ENCODE data around the gene IL22RA1. TPM values are rescaled to one million over a fixed set of nuclear protein-coding genes. Genes with fewer than 3 reads are reported as not detected.

The IL22RA1 gene
- total and polyA plus RNA-seq, 10 of the 15 experiments (the other 5 are each of a cell fraction or from before 2014, with no cell fraction given), result not detected

- TF ChIP-seq SUZ12 (IDR thresholded peaks at IDR 0.05; ENCODE audit: unreplicated experiment) (no peak), ZBTB40 (IDR thresholded peaks at IDR 0.05; ENCODE audit: borderline replicate concordance) (no peak), TCF7 (IDR thresholded peaks at IDR 0.05; ENCODE audit: borderline replicate concordance) (peak; percentile 70), RBBP5 (conservative IDR thresholded peaks at IDR 0.05) (no peak), ZNF217 (IDR thresholded peaks at IDR 0.05) (no peak), ATF7 (IDR thresholded peaks at IDR 0.05; ENCODE audit: low read depth) (peak; percentile 52; the same call in 1 of the 2 replicates), POLR2AphosphoS2 (IDR thresholded peaks at IDR 0.05; ENCODE audit: low read depth, low read length) (no peak), MXI1 (IDR thresholded peaks at IDR 0.05; ENCODE audit: low read depth, low read length) (no peak), PRDM15 (CRISPR knock-in tag; IDR thresholded peaks at IDR 0.05) (no peak), RAD21 (IDR thresholded peaks at IDR 0.05; ENCODE audit: insufficient read depth, low read depth, low read length) (no peak), KDM1A (IDR thresholded peaks at IDR 0.05; ENCODE audit: borderline replicate concordance) (no peak), KAT2A (conservative IDR thresholded peaks at IDR 0.05; ENCODE audit: control insufficient read depth, low read depth, low read length) (no peak), CBX5 (IDR thresholded peaks at IDR 0.05; ENCODE audit: low read depth) (peak; percentile 63; the same call in 1 of the 2 replicates), EP300 (IDR thresholded peaks at IDR 0.05; ENCODE audit: borderline replicate concordance in 1 of 2, control insufficient read depth in 1 of 2, low read depth in 2 of 2, low read length in 2 of 2) (peak in 1 of 2 experiments; percentile 20; a peak in 1 of 4 replicates), RELA (IDR thresholded peaks at IDR 0.05; ENCODE audit: borderline replicate concordance, partially characterized antibody) (no peak), CREM (IDR thresholded peaks at IDR 0.05; ENCODE audit: low read depth) (peak; percentile 68), ZNF24 (IDR thresholded peaks at IDR 0.05) (peak; percentile 90), NFIC (IDR thresholded peaks at IDR 0.05; ENCODE audit: low read depth, low read length) (peak; percentile 75; the same call in 1 of the 2 replicates), LARP7 (IDR thresholded peaks at IDR 0.05) (no peak), FOXM1 (IDR thresholded peaks at IDR 0.05; ENCODE audit: low read depth, low read length) (peak; percentile 42; the same call in 1 of the 2 replicates), CBFB (IDR thresholded peaks at IDR 0.05; ENCODE audit: low read depth) (peak; percentile 65), EED (IDR thresholded peaks at IDR 0.05; ENCODE audit: low read depth) (peak; percentile 83), TARDBP (IDR thresholded peaks at IDR 0.05; ENCODE audit: borderline replicate concordance) (no peak)
- TF ChIP-seq, protein P1, sequence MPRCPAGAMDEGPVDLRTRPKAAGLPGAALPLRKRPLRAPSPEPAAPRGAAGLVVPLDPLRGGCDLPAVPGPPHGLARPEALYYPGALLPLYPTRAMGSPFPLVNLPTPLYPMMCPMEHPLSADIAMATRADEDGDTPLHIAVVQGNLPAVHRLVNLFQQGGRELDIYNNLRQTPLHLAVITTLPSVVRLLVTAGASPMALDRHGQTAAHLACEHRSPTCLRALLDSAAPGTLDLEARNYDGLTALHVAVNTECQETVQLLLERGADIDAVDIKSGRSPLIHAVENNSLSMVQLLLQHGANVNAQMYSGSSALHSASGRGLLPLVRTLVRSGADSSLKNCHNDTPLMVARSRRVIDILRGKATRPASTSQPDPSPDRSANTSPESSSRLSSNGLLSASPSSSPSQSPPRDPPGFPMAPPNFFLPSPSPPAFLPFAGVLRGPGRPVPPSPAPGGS (IDR thresholded peaks at IDR 0.05; ENCODE audit: borderline replicate concordance, insufficient read depth, low read depth, low read length, poor library complexity, severe bottlenecking), result peak; percentile 30
Observed at GRCh38 chr1:24191860-24192259, 48.9 kb upstream of the IL22RA1 start (continued).
